ENCODE data around the gene RPTOR.
A peak's percentile ranks its signal among the peaks of the same experiment; 100 is the strongest.

DNA sequence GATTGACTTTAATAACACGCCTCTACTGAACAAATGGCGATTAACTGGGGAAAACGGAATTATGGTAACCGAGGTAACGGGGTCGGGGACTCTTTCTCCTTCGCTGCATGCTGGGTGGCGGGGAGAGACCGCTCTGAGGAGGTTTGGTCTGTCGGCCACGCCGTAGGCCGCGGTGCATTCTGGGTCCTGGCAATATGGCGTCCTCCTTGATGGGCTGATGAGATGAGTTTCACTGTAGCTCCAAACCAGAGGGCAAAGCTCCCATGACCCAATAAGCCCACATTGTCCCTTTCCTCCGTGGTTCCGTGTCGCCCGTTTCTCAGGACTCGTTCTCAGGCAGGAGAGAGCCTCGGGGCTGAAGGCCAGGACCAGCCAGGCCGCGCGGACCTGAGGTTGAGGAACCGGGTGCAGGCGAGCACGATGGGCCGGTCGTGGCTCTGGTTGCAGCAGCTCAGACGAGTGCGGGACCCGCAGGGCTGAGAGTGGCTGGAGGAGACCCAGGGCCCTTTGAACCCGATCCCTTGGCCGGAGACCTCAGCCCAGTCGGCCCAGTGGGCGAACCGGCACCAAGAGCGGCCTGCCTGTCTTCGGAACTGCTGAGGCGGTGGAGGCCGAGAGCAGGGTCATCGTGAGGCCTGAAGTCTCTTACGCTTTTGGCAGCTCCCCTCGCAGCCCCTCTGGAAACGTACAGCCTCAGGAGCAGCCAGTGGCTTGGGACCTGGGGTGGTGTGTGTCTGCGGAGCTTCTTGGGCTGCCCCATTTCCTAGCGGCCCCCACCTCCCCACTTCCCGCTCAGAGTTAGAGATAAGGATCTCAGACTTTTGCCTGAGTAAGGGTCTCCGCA lies at the start of gene RPTOR:
- TF ChIP-seq MYC (IDR thresholded peaks at IDR 0.05; ENCODE audit: low read depth, low read length) (peak; percentile 93), JUN (IDR thresholded peaks at IDR 0.05; ENCODE audit: borderline replicate concordance, insufficient read depth, insufficient read length, low read depth) (no peak), POLR2AphosphoS5 (IDR thresholded peaks at IDR 0.05; ENCODE audit: insufficient read depth, low read depth, low read length) (peak; percentile 81), POLR2A (IDR thresholded peaks at IDR 0.05; ENCODE audit: low read depth, low read length) (peak; percentile 63), EZH2 (IDR thresholded peaks at IDR 0.05; ENCODE audit: borderline replicate concordance, low read depth, low read length, severe bottlenecking) (no peak), FOS (IDR thresholded peaks at IDR 0.05; ENCODE audit: borderline replicate concordance, insufficient read depth, low read length) (no peak)
- TF ChIP-seq, protein P1, sequence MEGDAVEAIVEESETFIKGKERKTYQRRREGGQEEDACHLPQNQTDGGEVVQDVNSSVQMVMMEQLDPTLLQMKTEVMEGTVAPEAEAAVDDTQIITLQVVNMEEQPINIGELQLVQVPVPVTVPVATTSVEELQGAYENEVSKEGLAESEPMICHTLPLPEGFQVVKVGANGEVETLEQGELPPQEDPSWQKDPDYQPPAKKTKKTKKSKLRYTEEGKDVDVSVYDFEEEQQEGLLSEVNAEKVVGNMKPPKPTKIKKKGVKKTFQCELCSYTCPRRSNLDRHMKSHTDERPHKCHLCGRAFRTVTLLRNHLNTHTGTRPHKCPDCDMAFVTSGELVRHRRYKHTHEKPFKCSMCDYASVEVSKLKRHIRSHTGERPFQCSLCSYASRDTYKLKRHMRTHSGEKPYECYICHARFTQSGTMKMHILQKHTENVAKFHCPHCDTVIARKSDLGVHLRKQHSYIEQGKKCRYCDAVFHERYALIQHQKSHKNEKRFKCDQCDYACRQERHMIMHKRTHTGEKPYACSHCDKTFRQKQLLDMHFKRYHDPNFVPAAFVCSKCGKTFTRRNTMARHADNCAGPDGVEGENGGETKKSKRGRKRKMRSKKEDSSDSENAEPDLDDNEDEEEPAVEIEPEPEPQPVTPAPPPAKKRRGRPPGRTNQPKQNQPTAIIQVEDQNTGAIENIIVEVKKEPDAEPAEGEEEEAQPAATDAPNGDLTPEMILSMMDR (IDR thresholded peaks at IDR 0.05; ENCODE audit: extremely low read depth in 1 of 2, insufficient read depth in 1 of 2, low read depth in 1 of 2, low read length in 2 of 2): no peak
- TF ChIP-seq, protein P2, sequence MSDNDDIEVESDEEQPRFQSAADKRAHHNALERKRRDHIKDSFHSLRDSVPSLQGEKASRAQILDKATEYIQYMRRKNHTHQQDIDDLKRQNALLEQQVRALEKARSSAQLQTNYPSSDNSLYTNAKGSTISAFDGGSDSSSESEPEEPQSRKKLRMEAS (IDR thresholded peaks at IDR 0.05; ENCODE audit: insufficient read depth, insufficient read length): peak; percentile 65

All from endothelial cell of umbilical vein (primary cell).